ACHN (cell line): ENCODE results near the gene IL4I1.
"Not testable (repeated sequence)": the region's sequence is repeated elsewhere in the genome, so short reads cannot be mapped to it uniquely, and the experiment has no call there.

Experiments used
- DNase-seq: peaks from one replicate; pipeline ENCODE4 v3.0.0-alpha.2; 2015
- in situ Hi-C: cut with HindIII; loops from 2 replicates; pipeline ENCODE4 v1.10.0; 2017; ENCODE audit warnings: low sequenced_read_pairs, low pct_ligation_motif_present, low pct_unique_long_range_greater_than_20kb

Gene IL4I1

GRCh38 chr19:49896863-49897621 is at the start of gene IL4I1:
Gene IL4I1, minus strand, starts transcription at chr19:49896887. Its CDS starts 727 bp downstream, at chr19:49896160.
- in situ Hi-C loops = no loop called here
- peak; percentile 84 for DNase-seq

- DNase-seq = no peak
- in situ Hi-C loops = no loop called here
Observed at GRCh38 chr19:49946415-49946814, 49.7 kb upstream of the IL4I1 start.

- DNase-seq, in situ Hi-C loops: not testable (repeated sequence)
Observed at GRCh38 chr19:49944567-49944966, 47.9 kb upstream of the IL4I1 start.

- DNase-seq = no peak
- in situ Hi-C loops = no loop called here
Observed at GRCh38 chr19:49940482-49940791, 43.8 kb upstream of the IL4I1 start.

- in situ Hi-C loops = no loop called here
Observed at GRCh38 chr19:49939721-49940481, 43.2 kb upstream of the IL4I1 start.

GRCh38 chr19:49938662-49939061 is 42.0 kb upstream of the IL4I1 start:
- in situ Hi-C loops = no loop called here
- no peak for DNase-seq

More at GRCh38 chr19:49939721-49940481, 43.2 kb upstream of the IL4I1 start:
- no peak for DNase-seq

- in situ Hi-C loops = no loop called here
- peak; percentile 68 for DNase-seq
Observed at GRCh38 chr19:49937750-49938381, 41.2 kb upstream of the IL4I1 start.

GRCh38 chr19:49936549-49936948 is 39.9 kb upstream of the IL4I1 start:
- DNase-seq = no peak
- in situ Hi-C loops = no loop called here

- in situ Hi-C loops = no loop called here
- DNase-seq = no peak
Observed at GRCh38 chr19:49933643-49934042, 37.0 kb upstream of the IL4I1 start.

GRCh38 chr19:49932731-49933131 is 36.0 kb upstream of the IL4I1 start:
- in situ Hi-C loops = no loop called here

GRCh38 chr19:49932041-49932451 is 35.4 kb upstream of the IL4I1 start:
- in situ Hi-C loops = no loop called here
- no peak for DNase-seq

More at GRCh38 chr19:49932731-49933131, 36.0 kb upstream of the IL4I1 start:
- DNase-seq = no peak

- in situ Hi-C loops = no loop called here
- no peak for DNase-seq
Observed at GRCh38 chr19:49931293-49932040, 34.8 kb upstream of the IL4I1 start.

- DNase-seq = no peak
- in situ Hi-C loops = no loop called here
Observed at GRCh38 chr19:49930483-49931011, 33.9 kb upstream of the IL4I1 start.

GRCh38 chr19:49929611-49930482 is 33.2 kb upstream of the IL4I1 start:
- DNase-seq = peak; percentile 91
- in situ Hi-C loops = no loop called here

GRCh38 chr19:49929121-49929610 is 32.5 kb upstream of the IL4I1 start, which contains the start of the genes ATF5 and NUP62:
Gene ATF5, plus strand, starts transcription at chr19:49929205. Its CDS starts 1,646 bp downstream, at chr19:49930851.
Gene NUP62, minus strand, starts transcription at chr19:49929504. Its CDS starts 19,697 bp downstream, at chr19:49909807.
- in situ Hi-C loops = no loop called here
- DNase-seq = peak; percentile 75

GRCh38 chr19:49927526-49928264 is 31.0 kb upstream of the IL4I1 start:
- DNase-seq = no peak
- in situ Hi-C loops = no loop called here

- in situ Hi-C loops = no loop called here
- no peak for DNase-seq
Observed at GRCh38 chr19:49926515-49926914, 29.8 kb upstream of the IL4I1 start.
